Astrocyte (in vitro differentiated cells and primary cell): ENCODE measurements around the gene GET4.

Experiments
- CTCF ChIP-seq: IDR thresholded peaks from 2 replicates; pipeline ENCODE4 v1.5.1; 2011; ENCODE audit warnings: low read depth, mild to moderate bottlenecking, inconsistent platforms, low read length, moderate library complexity; ENCODE audit not compliant: insufficient read depth
- EZH2 ChIP-seq: IDR thresholded peaks from 2 replicates; pipeline ENCODE4 v1.6.1; 2012; ENCODE audit warnings: mild to moderate bottlenecking, low read length, inconsistent platforms; ENCODE audit not compliant: insufficient read depth

GRCh38 chr7:927031-927671, 50.8 kb downstream of the GET4 start:
- TF ChIP-seq CTCF (no peak), EZH2 (no peak)
